B cell (primary cell): ENCODE measurements around the gene MRPS30. TPM values are rescaled to one million over a fixed set of nuclear protein-coding genes. Genes with fewer than 3 reads are reported as not detected.

Source experiments
- ATAC-seq: fragments of 200-7000 bp; cut with Tn5 transposase; one replicate; pipeline ENCODE4 v1.10.0; 2021; ENCODE audit warnings: low read depth, mild to moderate bottlenecking, moderate number of reproducible peaks, moderate library complexity
- CTCF ChIA-PET: fragments of 350-600 bp; sonication (Branson Sonifier 250); formaldehyde crosslinking; loops from one replicate; lab custom pipeline; 2021; ENCODE audit warnings: antibody characterized with exemption, inconsistent platforms; lab: Charles Lee
- POLR2A ChIA-PET: fragments of 350-600 bp; sonication (Branson Sonifier 250); formaldehyde crosslinking; loops from one replicate; lab custom pipeline; 2021; ENCODE audit warnings: antibody characterized with exemption; lab: Charles Lee
- DNase-seq: peaks from one replicate; pipeline ENCODE4 v3.0.0; 2013
- H2AFZ ChIP-seq: 2 replicates; pipeline ENCODE4 v1.6.1; 2012; ENCODE audit warnings: mild to moderate bottlenecking, low read depth, low read length; ENCODE audit not compliant: insufficient read depth, poor library complexity, severe bottlenecking
- H3K27ac ChIP-seq, 2 donors: 1 replicate in 1 of 2; 2 replicates in 1 of 2; pipeline ENCODE4 v1.5.1; 2012 to 2013; ENCODE audit warnings: low read length in 2 of 2, mild to moderate bottlenecking in 2 of 2, moderate library complexity in 1 of 2
- H3K27me3 ChIP-seq, 4 experiments: fragments of 200-600 bp in 1 of 4; sonication (generic) in 1 of 4; replicated peaks in 1 of 4; 1 replicate in 2 of 4; 2 replicates in 2 of 4; pipeline versions ENCODE4 v1.6.1 to v1.7.0; 2013 to 2016; ENCODE audit warnings: low read length in 3 of 4, mild to moderate bottlenecking in 2 of 4, mixed read lengths in 1 of 4, moderate library complexity in 1 of 4; ENCODE audit not compliant: insufficient read depth in 4 of 4, control insufficient read depth in 3 of 4; ENCODE audit errors: control extremely low read depth in 1 of 4
- H3K36me3 ChIP-seq, 2 experiments: replicated peaks in 1 of 2; 1 replicate in 1 of 2; 2 replicates in 1 of 2; pipeline versions ENCODE4 v1.6.1 to v1.7.1; 2013; ENCODE audit warnings: low read length in 1 of 2; ENCODE audit not compliant: insufficient read depth in 2 of 2, control insufficient read depth in 1 of 2; ENCODE audit errors: control extremely low read depth in 1 of 2, extremely low read depth in 1 of 2
- H3K4me1 ChIP-seq, 2 donors: fragments of 200-600 bp in 1 of 2; sonication (generic) in 1 of 2; 1 replicate in 1 of 2; 2 replicates in 1 of 2; pipeline versions ENCODE4 v1.5.1 to v1.6.1; 2013 to 2017; ENCODE audit warnings: low read length in 2 of 2; ENCODE audit not compliant: control insufficient read depth in 2 of 2, insufficient read depth in 2 of 2
- H3K4me2 ChIP-seq: replicated peaks from 2 replicates; pipeline ENCODE3; 2012; ENCODE audit warnings: mild to moderate bottlenecking, low read depth, low read length; ENCODE audit not compliant: poor library complexity, severe bottlenecking
- H3K4me3 ChIP-seq, 5 experiments: fragments of 200-600 bp in 1 of 5; sonication (generic) in 1 of 5; 1 replicate in 3 of 5; 2 replicates in 2 of 5; pipeline versions ENCODE4 v1.5.1 to v1.7.0; 2011 to 2016; ENCODE audit warnings: low read length in 4 of 5, mild to moderate bottlenecking in 4 of 5, low read depth in 2 of 5, control low read depth in 1 of 5, moderate library complexity in 1 of 5; ENCODE audit not compliant: insufficient read depth in 1 of 5; ENCODE audit errors: control extremely low read depth in 1 of 5, extremely low read depth in 1 of 5
- H3K79me2 ChIP-seq: fragments of 200-600 bp; sonication (generic); one replicate; pipeline ENCODE4 v1.6.0; 2016; ENCODE audit warnings: low read length; ENCODE audit not compliant: control insufficient read depth, insufficient read depth
- H3K9ac ChIP-seq: fragments of 200-600 bp; sonication (generic); 2 replicates; pipeline ENCODE4 v1.6.1; 2017; ENCODE audit warnings: mild to moderate bottlenecking, low read length, moderate library complexity
- H3K9me3 ChIP-seq, 3 donors: one replicate each; pipeline versions ENCODE4 v1.6.1 to v1.7.1; 2013; ENCODE audit warnings: low read length in 2 of 3; ENCODE audit not compliant: control insufficient read depth in 2 of 3, insufficient read depth in 1 of 3; ENCODE audit errors: control extremely low read depth in 1 of 3
- H4K20me1 ChIP-seq: 2 replicates; pipeline ENCODE4 v1.6.0; 2012; ENCODE audit warnings: mild to moderate bottlenecking, low read length; ENCODE audit not compliant: insufficient read depth, control insufficient read depth, poor library complexity, severe bottlenecking
- H3K27ac Mint-ChIP-seq: one replicate; pipeline ENCODE4 v1.8.0; 2021; ENCODE audit warnings: mixed read lengths
- H3K27me3 Mint-ChIP-seq: one replicate; pipeline ENCODE4 v1.8.0; 2021; ENCODE audit warnings: mixed read lengths
- H3K4me1 Mint-ChIP-seq: one replicate; pipeline ENCODE4 v1.8.0; 2021; ENCODE audit warnings: mixed read lengths
- H3K4me3 Mint-ChIP-seq: one replicate; pipeline ENCODE4 v1.8.0; 2021; ENCODE audit warnings: mixed read lengths
- H3K9me3 Mint-ChIP-seq: one replicate; pipeline ENCODE4 v1.8.0; 2022; ENCODE audit warnings: mixed read lengths; ENCODE audit not compliant: insufficient read depth
- CTCF ChIP-seq: fragments of 200-600 bp; IDR thresholded peaks from one replicate; pipeline ENCODE4 v1.8.0; 2022; ENCODE audit warnings: antibody characterized with exemption, mild to moderate bottlenecking
- EZH2 ChIP-seq: IDR thresholded peaks from 2 replicates; pipeline ENCODE4 v1.6.1; 2012; ENCODE audit warnings: borderline replicate concordance, low read depth, mild to moderate bottlenecking, moderate library complexity, low read length; ENCODE audit not compliant: insufficient read depth, poor library complexity, severe bottlenecking
- WGBS: methylation state at CpG from one replicate; pipeline ENCODE4 v1.1.5; 2013; ENCODE audit warnings: missing lambda C conversion rate; ENCODE audit not compliant: insufficient coverage; 5-methylcytosine and 5-hydroxymethylcytosine counted together
- intact Hi-C: fragments of 100-400 bp; cut with micrococcal nuclease; formaldehyde crosslinking; loops from one replicate; pipeline ENCODE4 v1.10.0; 2022
- polyA plus RNA-seq: library from polyadenylated mRNA; depleted of rRNA; stranded (reverse); fragments of >200 nt; gene quantifications from 2 replicates; pipeline ENCODE4 v1.2.3, GENCODE V29; 2012
- total RNA-seq, 2 donors: library from RNA; stranded (reverse); fragments of 120-200 nt in 1 of 2; gene quantifications; 1 replicate in 1 of 2; 2 replicates in 1 of 2; pipeline versions ENCODE4 v1.2.3 to v1.2.4, GENCODE V29; 2013 to 2022

The MRPS30 gene
- total and polyA plus RNA-seq, 2 donors (not counting 1 experiment from before 2014, with no cell fraction given) = 41.8 to 46.1 TPM

- peaks cover 3% of the 10 kb centered on the region for H3K9me3 Mint-ChIP-seq
- intact Hi-C loops = no loop called here
- POLR2A ChIA-PET = no interaction called here
- Histone ChIP-seq H3K4me2 (no peak overlapping the region), H3K9me3 (no peaks in the 10 kb centered on the region), H2AFZ (no peak overlapping the region), H3K4me1 (no peaks in the 10 kb centered on the region), H3K79me2 (no peaks in the 10 kb centered on the region), H4K20me1 (no peaks in the 10 kb centered on the region), H3K27ac (no peak overlapping the region), H3K36me3 (no peaks in the 10 kb centered on the region), H3K27me3 (no peaks in the 10 kb centered on the region), H3K9ac (no peak overlapping the region), H3K4me3 (no peak overlapping the region)
- no peak overlapping the region for H3K27ac Mint-ChIP-seq
- no peaks in the 10 kb centered on the region for H3K4me1 Mint-ChIP-seq
- TF ChIP-seq EZH2 (no peak), CTCF (no peak)
- ATAC-seq = no peak
- DNase-seq = no peak
- WGBS = no CpG with 5 or more reads among the region's 1 CpG
- CTCF ChIA-PET = no interaction called here
- H3K27me3 Mint-ChIP-seq = no peaks in the 10 kb centered on the region
- no peak overlapping the region for H3K4me3 Mint-ChIP-seq
These were observed 22.2 kb downstream of the MRPS30 start for GRCh38 chr5:44830951-44831350.

- Histone ChIP-seq H4K20me1 (no peaks in the 10 kb centered on the region), H3K4me2 (no peak overlapping the region), H3K36me3 (no peaks in the 10 kb centered on the region), H3K9ac (no peak overlapping the region), H3K4me1 (no peaks in the 10 kb centered on the region), H2AFZ (no peak overlapping the region), H3K79me2 (no peaks in the 10 kb centered on the region), H3K4me3 (no peak overlapping the region), H3K9me3 (peaks cover 0 to under 1% (median 0%) of the 10 kb centered on the region in 3 donors), H3K27me3 (no peaks in the 10 kb centered on the region), H3K27ac (no peak overlapping the region)
- ATAC-seq = no peak
- DNase-seq = no peak
- Mint-ChIP-seq H3K4me3 (no peak overlapping the region), H3K27me3 (no peaks in the 10 kb centered on the region), H3K4me1 (no peaks in the 10 kb centered on the region), H3K9me3 (peaks cover 3% of the 10 kb centered on the region), H3K27ac (no peak overlapping the region)
- intact Hi-C loops = no loop called here
- TF ChIP-seq CTCF (no peak), EZH2 (no peak)
- no CpG with 5 or more reads among the region's 1 CpG for WGBS
- ChIA-PET CTCF (no interaction called here), POLR2A (no interaction called here)
These were observed 24.5 kb downstream of the MRPS30 start for GRCh38 chr5:44833249-44833648.
